Tibial nerve (tissue), 3 donors: ENCODE results near the gene SEL1L2.

Source experiments
- CTCF ChIP-seq, 5 experiments: fragments of 200-600 bp in 3 of 5; fragments of 450-650 bp in 2 of 5; sonication (generic) in 3 of 5; IDR thresholded peaks; one replicate each; pipeline ENCODE4 v1.5.1; 2016 to 2019; ENCODE audit warnings: antibody characterized with exemption in 5 of 5, mild to moderate bottlenecking in 3 of 5, moderate library complexity in 2 of 5
- POLR2A ChIP-seq, 2 donors: fragments of 450-650 bp; IDR thresholded peaks; one replicate each; pipeline ENCODE4 v1.6.1; 2017; ENCODE audit warnings: antibody characterized with exemption in 2 of 2, mild to moderate bottlenecking in 2 of 2, moderate library complexity in 2 of 2

GRCh38 chr20:13852306-13852705, 138.1 kb downstream of the SEL1L2 start:
- TF ChIP-seq CTCF (IDR thresholded peaks at IDR 0.05) (no peak), POLR2A (IDR thresholded peaks at IDR 0.05) (no peak)
